Transverse colon (tissue), 4 donors: ENCODE results near the gene SLIT3. TPM values are rescaled to one million over a fixed set of nuclear protein-coding genes. Genes with fewer than 3 reads are reported as not detected.

Source experiments
- DNase-seq: peaks from one replicate; pipeline ENCODE4 v3.0.0-alpha.2; 2019
- H3K27ac ChIP-seq, 4 donors: fragments of 200-600 bp; sonication (generic); 2 replicates each; pipeline ENCODE4 v1.5.1; 2016 to 2018; ENCODE audit warnings: inconsistent platforms in 4 of 4
- H3K27me3 ChIP-seq: fragments of 200-600 bp; sonication (generic); 2 replicates; pipeline ENCODE4 v1.5.1; 2017; ENCODE audit warnings: inconsistent platforms
- H3K36me3 ChIP-seq, 4 donors: fragments of 200-600 bp; sonication (generic); 2 replicates each; pipeline ENCODE4 v1.5.1; 2017 to 2019; ENCODE audit warnings: inconsistent platforms in 4 of 4
- H3K4me1 ChIP-seq, 4 donors: fragments of 200-600 bp; sonication (generic); 2 replicates each; pipeline ENCODE4 v1.5.1; 2017 to 2020; ENCODE audit warnings: inconsistent platforms in 4 of 4
- H3K4me3 ChIP-seq, 4 donors: fragments of 200-600 bp; sonication (generic); 1 replicate in 1 of 4; 2 replicates in 3 of 4; pipeline versions ENCODE4 v1.5.1 to v1.6.1; 2017 to 2019; ENCODE audit warnings: inconsistent platforms in 4 of 4
- H3K9me3 ChIP-seq, 2 donors: fragments of 200-600 bp; sonication (generic); 2 replicates each; pipeline ENCODE4 v1.5.1; 2017 to 2019; ENCODE audit warnings: inconsistent platforms in 2 of 2
- EP300 ChIP-seq: sonication (generic); formaldehyde crosslinking; IDR thresholded peaks from one replicate; pipeline ENCODE4 v1.6.1; 2017; ENCODE audit warnings: antibody characterized with exemption, low read depth
- POLR2A ChIP-seq: fragments of 450-650 bp; IDR thresholded peaks from one replicate; pipeline ENCODE4 v1.6.1; 2016; ENCODE audit warnings: antibody characterized with exemption, mild to moderate bottlenecking, moderate library complexity
- POLR2AphosphoS5 ChIP-seq, 3 donors: sonication (generic); formaldehyde crosslinking; IDR thresholded peaks; one replicate each; pipeline ENCODE4 v1.6.1; 2016; ENCODE audit warnings: antibody characterized with exemption in 3 of 3
- WGBS, 2 donors: methylation state at CpG; one replicate each; pipeline ENCODE4 v1.1.5; 2018; ENCODE audit warnings: low coverage in 1 of 2; 5-methylcytosine and 5-hydroxymethylcytosine counted together
- in situ Hi-C, 4 donors: fragments of 200-750 bp; cut with MboI; loops; one replicate each; pipeline versions ENCODE4 v1.15.0 to v1.15.1; 2017; ENCODE audit warnings: low sequenced_read_pairs in 3 of 4, low pct_ligation_motif_present in 1 of 4, low pct_unique_long_range_greater_than_20kb in 1 of 4
- intact Hi-C: fragments of 100-400 bp; cut with DNase I; formaldehyde crosslinking; loops from one replicate; pipeline ENCODE4 v1.15.1; 2023; ENCODE audit warnings: low total_unique reads
- total RNA-seq, 4 donors: library from RNA; depleted of rRNA; stranded (reverse); fragments of >200 nt; gene quantifications; one replicate each; pipeline ENCODE4 v1.1.0, GENCODE V29; 2016
- TF ChIP-seq, protein P1 (sequence below), 5 experiments: fragments of 200-600 bp in 3 of 5; fragments of 450-650 bp in 2 of 5; sonication (generic) in 3 of 5; IDR thresholded peaks; 1 replicate in 2 of 5; 2 replicates in 3 of 5; pipeline ENCODE4 v1.5.1; 2016 to 2017; ENCODE audit warnings: antibody characterized with exemption in 5 of 5, inconsistent platforms in 3 of 5, mild to moderate bottlenecking in 2 of 5, moderate library complexity in 1 of 5

SLIT3 gene
- total RNA-seq, 4 donors from 2014 or later, result 6.7 to 60.5 (median 9.6) TPM

DNA sequence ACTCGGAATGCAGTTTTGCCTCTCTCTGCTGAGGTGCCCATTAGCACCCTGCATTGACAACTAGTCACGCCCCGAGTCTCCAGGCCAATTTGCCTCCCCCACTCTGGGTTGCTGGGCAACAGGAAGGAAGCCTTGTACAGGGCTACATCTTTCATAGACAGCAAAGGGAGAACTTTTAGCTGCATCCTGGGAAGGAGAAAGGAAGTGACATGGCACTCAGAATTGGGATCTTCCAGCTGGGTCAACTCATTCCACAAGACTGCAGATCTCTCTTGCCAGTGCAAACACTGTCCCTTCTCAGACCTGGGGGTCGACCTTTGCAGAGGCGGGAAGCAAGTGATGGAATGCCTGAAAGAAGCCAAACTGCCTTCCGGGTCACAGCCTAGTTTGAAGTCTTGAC, 282.0 kb downstream of the SLIT3 start:
- intact Hi-C loops, result no loop called here
- Histone ChIP-seq H3K27ac (no peak overlapping the region), H3K36me3 (no peaks in the 10 kb centered on the region), H3K4me3 (no peak overlapping the region), H3K4me1 (no peaks in the 10 kb centered on the region), H3K9me3 (no peaks in the 10 kb centered on the region), H3K27me3 (no peaks in the 10 kb centered on the region)
- in situ Hi-C loops, result no loop called here
- WGBS, 2 donors, result 86 to 89% methylated on average over 3 to 6 of the region's 6 CpGs
- no peak for DNase-seq
- TF ChIP-seq POLR2A, result no peak
- TF ChIP-seq, protein P1, sequence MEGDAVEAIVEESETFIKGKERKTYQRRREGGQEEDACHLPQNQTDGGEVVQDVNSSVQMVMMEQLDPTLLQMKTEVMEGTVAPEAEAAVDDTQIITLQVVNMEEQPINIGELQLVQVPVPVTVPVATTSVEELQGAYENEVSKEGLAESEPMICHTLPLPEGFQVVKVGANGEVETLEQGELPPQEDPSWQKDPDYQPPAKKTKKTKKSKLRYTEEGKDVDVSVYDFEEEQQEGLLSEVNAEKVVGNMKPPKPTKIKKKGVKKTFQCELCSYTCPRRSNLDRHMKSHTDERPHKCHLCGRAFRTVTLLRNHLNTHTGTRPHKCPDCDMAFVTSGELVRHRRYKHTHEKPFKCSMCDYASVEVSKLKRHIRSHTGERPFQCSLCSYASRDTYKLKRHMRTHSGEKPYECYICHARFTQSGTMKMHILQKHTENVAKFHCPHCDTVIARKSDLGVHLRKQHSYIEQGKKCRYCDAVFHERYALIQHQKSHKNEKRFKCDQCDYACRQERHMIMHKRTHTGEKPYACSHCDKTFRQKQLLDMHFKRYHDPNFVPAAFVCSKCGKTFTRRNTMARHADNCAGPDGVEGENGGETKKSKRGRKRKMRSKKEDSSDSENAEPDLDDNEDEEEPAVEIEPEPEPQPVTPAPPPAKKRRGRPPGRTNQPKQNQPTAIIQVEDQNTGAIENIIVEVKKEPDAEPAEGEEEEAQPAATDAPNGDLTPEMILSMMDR (IDR thresholded peaks at IDR 0.05), result no peak
- TF ChIP-seq POLR2AphosphoS5 (IDR thresholded peaks at IDR 0.05), result no peak
- TF ChIP-seq EP300, result no peak

DNA sequence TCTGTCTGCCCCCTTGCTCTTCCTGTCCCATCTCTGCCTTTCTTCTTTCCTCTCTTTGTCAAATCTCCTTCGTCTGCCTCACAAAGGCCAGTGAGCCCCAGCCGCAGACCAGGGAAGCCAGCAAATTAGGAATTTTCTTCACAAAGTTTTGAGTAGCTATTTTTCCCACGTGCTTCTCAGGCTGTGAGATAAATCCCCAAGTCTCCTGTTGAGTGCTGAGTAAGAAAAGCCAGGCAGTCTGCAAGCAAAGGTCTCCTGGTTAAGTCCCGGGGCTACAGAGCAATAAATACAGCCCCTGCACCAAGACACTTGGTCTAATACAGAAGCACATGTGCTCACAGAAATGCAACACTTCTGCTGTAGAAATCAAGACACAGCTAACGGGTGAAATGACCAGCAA, 284.9 kb downstream of the SLIT3 start:
- Histone ChIP-seq H3K27me3 (no peaks in the 10 kb centered on the region), H3K36me3 (no peaks in the 10 kb centered on the region), H3K4me1 (no peaks in the 10 kb centered on the region), H3K27ac (no peak overlapping the region), H3K4me3 (no peak overlapping the region), H3K9me3 (no peaks in the 10 kb centered on the region)
- TF ChIP-seq POLR2A, result no peak
- WGBS, 2 donors, result 62 to 80% methylated on average over 3 to 5 of the region's 5 CpGs
- intact Hi-C loops (no loop called here), in situ Hi-C loops (no loop called here)
- DNase-seq, result no peak

DNA sequence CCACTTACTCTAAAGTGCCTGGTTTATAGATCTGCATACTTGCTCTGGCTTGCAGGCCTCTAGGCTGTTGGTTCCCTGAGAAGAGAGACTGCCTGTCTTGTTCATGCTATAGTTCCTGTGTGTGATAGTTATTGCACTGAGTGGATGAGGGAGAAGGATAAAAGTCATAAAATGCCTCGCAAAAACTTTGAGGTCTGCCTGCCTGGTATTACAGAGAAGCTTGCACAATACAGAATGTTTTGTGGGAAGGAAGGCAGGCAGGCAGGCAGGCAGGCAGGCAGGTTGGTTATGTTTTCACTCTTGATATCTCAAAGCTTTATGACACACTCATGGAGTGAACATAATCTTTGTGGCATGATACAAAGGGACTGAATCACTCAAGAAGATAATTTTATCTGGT, 287.1 kb downstream of the SLIT3 start:
- no peak for DNase-seq
- Histone ChIP-seq H3K27me3 (no peaks in the 10 kb centered on the region), H3K4me1 (no peaks in the 10 kb centered on the region), H3K27ac (no peak overlapping the region), H3K36me3 (no peaks in the 10 kb centered on the region), H3K9me3 (no peaks in the 10 kb centered on the region), H3K4me3 (no peak overlapping the region)
- 46 to 60% methylated on average over 1 of the region's 1 CpG for WGBS, 2 donors
- in situ Hi-C loops, result no loop called here
- no peak for TF ChIP-seq POLR2A
- TF ChIP-seq POLR2AphosphoS5 (IDR thresholded peaks at IDR 0.05), result no peak
- TF ChIP-seq EP300, result no peak
- TF ChIP-seq, protein P1 (IDR thresholded peaks at IDR 0.05), result no peak
- intact Hi-C loops, result no loop called here

DNA sequence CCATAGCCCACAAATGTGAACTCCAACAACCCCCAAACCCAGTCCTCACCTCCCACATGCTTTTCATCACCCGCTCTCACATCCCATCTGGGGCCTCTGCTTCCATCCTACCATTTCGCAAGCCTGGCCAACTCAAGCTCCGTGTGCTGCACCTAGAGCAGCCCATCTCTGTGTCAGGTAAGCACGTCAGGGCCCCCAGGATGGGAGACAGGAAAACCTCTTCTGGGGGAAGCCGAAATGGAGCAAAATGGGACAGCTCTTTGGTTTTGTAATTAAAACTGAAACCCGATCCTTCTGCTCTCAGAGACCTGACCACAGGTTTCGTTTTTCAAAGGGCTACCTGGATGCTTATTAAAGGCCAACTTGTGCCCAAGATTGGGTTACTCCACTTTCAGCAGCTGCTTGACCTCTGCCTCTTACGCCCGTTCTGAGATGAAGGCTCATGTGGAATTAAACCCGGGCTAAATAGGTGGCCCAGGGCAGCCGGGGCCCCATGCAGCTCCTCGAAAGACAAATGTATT, 287.7 kb downstream of the SLIT3 start:
- Histone ChIP-seq H3K4me3 (no peak overlapping the region), H3K9me3 (no peaks in the 10 kb centered on the region), H3K27me3 (no peaks in the 10 kb centered on the region), H3K36me3 (no peaks in the 10 kb centered on the region), H3K4me1 (no peaks in the 10 kb centered on the region), H3K27ac (no peak overlapping the region)
- DNase-seq, result no peak
- TF ChIP-seq EP300 (no peak), POLR2AphosphoS5 (IDR thresholded peaks at IDR 0.05) (no peak), POLR2A (no peak)
- TF ChIP-seq, protein P1 (IDR thresholded peaks at IDR 0.05), result no peak
- WGBS, 2 donors, result 82 to 90% methylated on average over 4 to 12 of the region's 12 CpGs
- intact Hi-C loops, result no loop called here
- in situ Hi-C loops, result no loop called here

DNA sequence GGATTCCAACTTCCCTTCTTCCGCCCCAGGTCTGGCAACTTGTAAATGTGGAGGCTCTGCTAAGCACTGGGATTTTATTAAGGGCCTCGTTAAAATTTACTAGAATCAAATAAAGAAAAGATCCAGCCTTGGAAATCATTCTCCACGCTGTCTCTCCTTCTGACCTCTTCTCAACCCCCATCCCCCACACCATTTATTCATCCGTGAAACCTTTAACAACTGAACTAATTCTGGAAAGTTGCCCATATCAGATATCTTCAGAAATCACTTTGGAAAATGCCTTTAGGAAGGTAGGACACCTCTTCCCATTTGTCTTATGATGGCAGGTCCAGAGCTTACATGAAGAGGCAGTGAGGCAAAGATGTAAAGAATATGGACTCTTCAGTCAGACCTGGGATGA, 288.5 kb downstream of the SLIT3 start:
- TF ChIP-seq POLR2AphosphoS5 (IDR thresholded peaks at IDR 0.05) (no peak), EP300 (no peak), POLR2A (no peak)
- TF ChIP-seq, protein P1 (IDR thresholded peaks at IDR 0.05), result no peak
- WGBS, 2 donors, result 73 to 79% methylated on average over 3 to 4 of the region's 4 CpGs
- H3K4me1 ChIP-seq, result no peaks in the 10 kb centered on the region
- H3K36me3 ChIP-seq, result no peaks in the 10 kb centered on the region
- in situ Hi-C loops, result no loop called here
- H3K9me3 ChIP-seq, result no peaks in the 10 kb centered on the region
- intact Hi-C loops, result no loop called here
- no peak overlapping the region for H3K4me3 ChIP-seq
- no peak overlapping the region for H3K27ac ChIP-seq
- DNase-seq, result no peak
- H3K27me3 ChIP-seq, result no peaks in the 10 kb centered on the region
